Erythroblast (primary cell): ENCODE results near the gene DIP2C.

ENCODE experiments used
- DNase-seq, 2 experiments: peaks; one replicate each; lab custom pipeline; 2025; lab: John Stamatoyannopoulos, UW
- GATA1 ChIP-seq: IDR thresholded peaks from 2 replicates; pipeline ENCODE4 v1.6.1; 2011; ENCODE audit warnings: low read depth, mild to moderate bottlenecking, control low read depth, low read length, moderate library complexity
- POLR2A ChIP-seq: IDR thresholded peaks from 2 replicates; pipeline ENCODE4 v1.6.1; 2011; ENCODE audit warnings: mild to moderate bottlenecking, low read length

Gene DIP2C

DNA sequence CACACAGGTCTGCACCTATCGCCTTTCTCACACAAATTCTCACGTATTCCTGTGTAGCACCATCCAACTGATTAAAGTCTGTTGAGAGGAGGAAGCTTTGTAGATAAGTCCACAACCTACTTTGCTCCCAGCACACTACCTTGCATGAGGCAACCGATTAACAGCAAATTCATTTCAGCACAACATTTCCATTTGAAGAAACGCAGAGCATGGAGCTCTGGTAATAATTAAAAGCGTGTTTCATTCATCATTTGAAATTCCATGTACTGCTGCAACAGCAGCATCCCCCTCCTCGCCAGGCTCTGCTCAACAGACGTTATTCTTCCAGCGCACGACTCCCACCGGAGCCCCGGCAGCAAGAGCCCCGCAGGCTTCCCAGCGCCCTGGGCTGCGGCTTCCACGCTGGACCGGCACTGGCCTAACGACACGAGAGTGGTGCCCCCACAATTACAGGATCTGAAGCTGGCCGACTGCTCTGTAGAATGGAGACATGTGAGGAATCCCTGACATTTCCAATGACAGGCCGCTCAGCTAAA, 118.8 kb downstream of the DIP2C start:
- DNase-seq: no peak
- TF ChIP-seq POLR2A: no peak
- no peak for TF ChIP-seq GATA1

DNA sequence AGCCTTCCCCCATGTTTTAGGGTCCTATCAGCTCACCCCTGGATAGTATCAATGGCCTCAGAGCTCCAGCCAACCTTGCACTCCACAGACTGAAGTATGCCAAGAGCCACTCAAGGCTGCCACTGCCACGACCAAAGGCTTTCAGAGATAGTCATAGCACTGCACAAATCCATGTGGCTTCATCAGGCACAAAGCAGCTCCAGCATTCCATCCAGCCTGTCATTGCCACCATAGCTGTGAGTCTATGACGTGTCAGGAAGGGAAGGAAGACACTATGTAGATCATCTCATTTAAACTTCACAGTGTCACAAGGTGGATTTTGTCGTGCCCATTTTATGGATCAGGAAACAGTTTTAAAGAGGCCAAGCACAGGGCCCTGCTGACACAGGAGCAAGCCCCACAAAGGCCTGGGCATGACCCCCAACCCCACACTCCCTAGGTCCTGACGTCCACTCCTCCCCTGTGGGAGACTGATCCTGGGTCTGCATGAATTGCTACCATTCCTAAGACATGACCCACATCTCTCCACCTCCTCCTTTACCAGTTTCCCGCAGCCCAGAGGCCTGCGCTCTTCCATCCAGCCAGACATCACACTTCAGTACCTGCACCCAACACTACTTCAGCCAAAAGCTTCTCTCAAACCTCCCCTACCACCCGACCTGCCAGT, 119.4 kb downstream of the DIP2C start:
- DNase-seq: no peak
- TF ChIP-seq GATA1: no peak
- TF ChIP-seq POLR2A: no peak

DNA sequence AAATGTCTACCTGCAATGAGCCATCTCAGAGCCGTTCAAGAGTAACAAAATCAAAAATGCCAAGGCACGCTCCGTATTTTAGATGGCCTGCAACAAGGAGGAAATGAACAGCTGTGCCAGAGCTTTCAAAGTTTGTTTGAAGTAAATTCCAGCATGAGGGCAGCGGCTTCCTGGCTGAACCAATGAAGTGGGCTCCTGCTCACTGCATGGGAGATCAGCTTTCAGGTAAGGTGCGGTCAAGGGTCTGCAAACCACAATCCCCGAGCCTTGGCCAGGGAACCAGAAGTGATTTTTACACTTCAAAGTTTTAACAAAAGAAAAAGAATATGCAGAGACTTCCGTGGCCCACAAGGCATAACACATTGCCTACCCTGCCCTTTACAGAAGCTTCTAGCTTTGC, 120.6 kb downstream of the DIP2C start:
- DNase-seq: no peak
- TF ChIP-seq GATA1: no peak
- no peak for TF ChIP-seq POLR2A

DNA sequence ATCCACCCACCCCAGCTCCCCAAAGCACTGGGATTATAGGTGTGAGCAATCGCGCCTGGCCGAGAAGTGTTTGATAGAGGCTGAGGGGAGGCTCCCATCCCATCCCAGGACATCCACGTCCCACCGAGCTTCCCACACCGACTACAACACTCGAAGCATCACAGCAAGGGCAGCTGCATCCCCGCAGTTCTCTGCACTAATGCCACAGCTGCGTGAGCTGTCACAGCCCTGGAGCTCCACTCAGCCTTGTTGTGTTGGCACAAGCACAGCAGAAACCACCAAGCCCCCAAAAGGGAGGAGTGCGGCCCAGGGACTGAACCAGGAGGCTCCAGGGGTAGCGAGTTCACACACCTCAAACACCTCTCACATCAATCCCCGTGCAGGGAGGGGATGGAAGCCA, 121.6 kb downstream of the DIP2C start:
- no peak for TF ChIP-seq GATA1
- TF ChIP-seq POLR2A: no peak
- no peak for DNase-seq

GRCh38 chr10:566241-566885, 123.1 kb downstream of the DIP2C start:
- no peak for DNase-seq
- TF ChIP-seq GATA1 (no peak), POLR2A (no peak)

DNA sequence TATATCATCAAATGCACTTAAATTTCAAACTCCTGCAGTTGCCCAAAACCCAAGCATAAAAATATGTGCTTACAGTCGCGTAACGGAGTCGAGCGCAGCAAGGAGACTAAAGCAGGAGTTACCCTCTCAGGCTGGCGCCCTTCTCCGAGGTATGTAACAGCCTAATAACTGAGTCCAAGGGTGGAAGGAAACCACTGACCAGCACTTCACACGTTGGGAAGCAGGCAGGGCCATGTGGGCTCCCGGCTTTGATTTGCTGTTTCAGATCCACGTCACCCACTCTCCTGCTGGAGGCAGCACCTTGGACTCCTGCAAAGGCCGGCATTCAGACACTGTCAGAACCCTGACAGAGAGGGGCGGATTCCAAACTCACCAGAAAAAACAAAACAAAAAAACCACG, 123.8 kb downstream of the DIP2C start:
- no peak for DNase-seq
- TF ChIP-seq POLR2A: no peak
- TF ChIP-seq GATA1: no peak

GRCh38 chr10:565146-565545, 124.3 kb downstream of the DIP2C start:
- DNase-seq: no peak
- TF ChIP-seq GATA1: no peak
- no peak for TF ChIP-seq POLR2A

- TF ChIP-seq GATA1 (no peak), POLR2A (no peak)
- DNase-seq: no peak
Measured at GRCh38 chr10:563827-564226, 125.6 kb downstream of the DIP2C start.

GRCh38 chr10:562142-562541, 127.3 kb downstream of the DIP2C start:
- no peak for TF ChIP-seq GATA1
- TF ChIP-seq POLR2A: no peak
- no peak for DNase-seq

DNA sequence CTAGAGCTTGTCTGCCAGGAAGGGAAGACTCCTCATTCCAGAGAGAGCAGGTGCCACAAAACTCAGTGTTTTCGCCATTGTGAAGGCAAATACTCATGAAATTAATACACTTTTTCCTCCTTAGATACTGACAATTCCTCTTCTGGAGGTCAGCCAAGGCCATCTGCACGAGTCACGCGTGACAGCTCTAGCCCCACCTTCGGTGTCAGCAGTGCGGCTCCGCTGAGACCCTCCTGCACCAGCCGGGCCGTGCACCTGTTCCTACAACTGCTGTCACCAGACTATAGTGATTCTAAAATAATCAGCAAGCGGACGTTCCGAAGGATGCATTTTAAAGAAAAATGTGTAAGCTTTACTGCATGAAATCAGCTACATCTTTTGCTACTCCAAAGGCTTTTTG, 127.7 kb downstream of the DIP2C start:
- no peak for DNase-seq
- TF ChIP-seq GATA1: no peak
- TF ChIP-seq POLR2A: no peak

GRCh38 chr10:560314-560992, 129.0 kb downstream of the DIP2C start:
- DNase-seq: no peak

DNA sequence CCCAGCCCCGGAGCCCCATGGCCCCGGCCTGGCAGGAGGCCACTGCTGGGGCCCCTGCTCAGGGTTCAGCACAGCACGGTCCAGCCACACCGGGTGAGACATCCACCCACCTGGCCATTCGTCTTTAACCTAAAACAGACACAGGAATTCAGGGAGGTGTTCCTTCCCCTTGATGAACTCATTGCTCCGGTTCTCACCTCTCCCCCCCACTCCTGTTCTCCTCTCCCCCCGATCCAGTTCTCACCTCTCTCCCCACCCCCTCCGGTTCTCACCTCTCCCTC, 129.8 kb downstream of the DIP2C start:
- no peak for DNase-seq
- TF ChIP-seq GATA1 (no peak), POLR2A (no peak)

More at GRCh38 chr10:560314-560992, 129.0 kb downstream of the DIP2C start:
- TF ChIP-seq POLR2A: no peak
- TF ChIP-seq GATA1: no peak

DNA sequence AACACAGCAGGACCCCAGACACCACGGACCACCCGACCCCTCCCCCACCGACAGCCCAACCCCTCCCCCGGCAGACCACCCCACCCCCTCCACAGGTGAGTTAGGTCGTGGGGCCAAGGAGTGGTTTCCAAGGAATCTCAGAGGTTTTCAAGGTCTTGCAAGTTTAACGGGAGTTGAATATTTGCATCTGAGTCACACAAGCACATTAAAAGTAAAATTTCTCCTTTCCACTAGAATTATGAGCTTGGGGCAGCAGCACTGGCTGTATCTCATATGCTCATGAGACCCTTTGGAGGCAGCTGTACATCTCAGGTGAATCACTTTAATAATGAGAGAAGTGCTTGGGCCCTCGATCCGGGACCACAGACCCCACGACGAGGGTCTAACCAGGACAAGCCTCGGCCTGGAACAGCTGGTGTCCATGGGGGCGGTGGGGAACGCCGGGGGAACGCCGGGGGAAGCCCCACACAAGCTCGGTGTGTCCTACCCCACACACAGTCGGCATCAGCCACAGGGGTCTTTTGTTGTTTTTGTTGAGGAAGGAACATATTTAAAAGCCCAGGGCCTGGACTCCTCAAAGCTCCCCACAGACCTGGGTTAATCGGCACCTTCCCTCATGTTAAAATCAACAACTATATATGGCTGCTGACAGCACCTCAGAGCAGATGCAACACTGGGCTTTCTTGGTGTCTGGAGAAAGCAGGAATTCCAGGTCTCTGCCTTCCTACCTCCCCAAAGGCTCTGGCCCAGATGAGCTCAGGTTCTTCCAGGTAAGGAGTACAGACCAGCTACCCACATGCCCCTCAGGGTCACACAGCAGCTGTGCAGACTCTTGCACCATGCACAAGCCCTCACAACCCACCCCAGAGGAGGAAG, 130.3 kb downstream of the DIP2C start:
- TF ChIP-seq GATA1: no peak
- DNase-seq: no peak

GRCh38 chr10:558364-558763, 131.1 kb downstream of the DIP2C start:
- no peak for TF ChIP-seq POLR2A
- no peak for TF ChIP-seq GATA1
- no peak for DNase-seq

DNA sequence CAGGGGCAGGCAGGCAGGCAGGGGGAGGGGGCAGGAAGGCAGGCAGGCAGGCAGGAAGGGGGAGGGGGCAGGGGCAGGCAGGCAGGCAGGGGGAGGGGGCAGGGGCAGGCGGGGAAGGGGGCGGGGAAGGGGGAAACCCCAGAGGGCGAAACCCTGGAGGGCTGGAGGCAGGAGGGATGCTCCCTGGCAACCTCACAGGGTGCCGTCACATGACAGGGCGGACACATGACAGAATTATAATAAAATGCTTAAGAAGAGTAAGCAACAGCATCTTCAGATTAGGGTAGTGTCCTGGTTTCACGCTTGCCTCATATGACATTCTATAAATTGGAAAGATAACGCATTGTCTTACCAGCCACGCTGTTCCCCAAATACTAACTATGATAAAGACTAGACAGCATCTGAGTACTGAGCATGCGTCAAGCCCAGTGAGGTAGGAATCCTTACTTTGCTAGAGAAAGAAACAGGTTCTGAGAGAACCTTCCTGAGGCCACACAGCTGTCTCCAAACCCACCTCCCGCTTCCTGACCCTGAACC, 131.6 kb downstream of the DIP2C start:
- no peak for TF ChIP-seq POLR2A
- no peak for DNase-seq
